Aorta (tissue), 5 donors: ENCODE data around the gene ADSS1. TPM values are rescaled to one million over a fixed set of nuclear protein-coding genes. Genes with fewer than 3 reads are reported as not detected.

Experiments used
- ATAC-seq: fragments of 200-7000 bp; cut with Tn5 transposase; one replicate; pipeline ENCODE4 v1.9.1; 2022; ENCODE audit warnings: moderate library complexity; ENCODE audit not compliant: low FRiP score
- DNase-seq, 2 donors: peaks; one replicate each; pipeline ENCODE4 v3.0.0-alpha.2; 2020
- H3K27ac ChIP-seq, 2 donors: one replicate each; pipeline ENCODE4 v1.5.1; 2013; ENCODE audit warnings: low read length in 2 of 2, mild to moderate bottlenecking in 2 of 2, moderate library complexity in 2 of 2, control low read depth in 1 of 2, inconsistent platforms in 1 of 2, low read depth in 1 of 2
- H3K27me3 ChIP-seq, 2 donors: one replicate each; pipeline ENCODE4 v1.6.1; 2013; ENCODE audit warnings: control low read depth in 1 of 2, low read length in 1 of 2, mild to moderate bottlenecking in 1 of 2, moderate library complexity in 1 of 2; ENCODE audit not compliant: insufficient read depth in 2 of 2, control insufficient read depth in 1 of 2
- H3K36me3 ChIP-seq, 2 donors: one replicate each; pipeline ENCODE4 v1.6.1; 2013; ENCODE audit warnings: control low read depth in 1 of 2, low read length in 1 of 2, mild to moderate bottlenecking in 1 of 2; ENCODE audit not compliant: insufficient read depth in 2 of 2, control insufficient read depth in 1 of 2
- H3K4me1 ChIP-seq, 2 donors: one replicate each; pipeline ENCODE4 v1.6.1; 2013; ENCODE audit warnings: low read length in 2 of 2, control low read depth in 1 of 2, mild to moderate bottlenecking in 1 of 2, moderate library complexity in 1 of 2; ENCODE audit not compliant: insufficient read depth in 2 of 2, control insufficient read depth in 1 of 2
- H3K4me3 ChIP-seq, 2 donors: one replicate each; pipeline ENCODE4 v1.5.1; 2013; ENCODE audit warnings: low read length in 2 of 2, control low read depth in 1 of 2, mild to moderate bottlenecking in 1 of 2
- H3K9me3 ChIP-seq: one replicate; pipeline ENCODE4 v1.6.1; 2013; ENCODE audit warnings: mild to moderate bottlenecking, low read length; ENCODE audit not compliant: control insufficient read depth
- WGBS, 2 donors: extraction: QIAGEN DNeasy Blood & Tissue Kit; methylation state at CpG; one replicate each; pipeline ENCODE4 v1.1.7; 2013; 5-methylcytosine and 5-hydroxymethylcytosine counted together
- intact Hi-C, 2 donors: fragments of 100-400 bp; cut with DNase I; formaldehyde crosslinking; loops; one replicate each; pipeline versions ENCODE4 v1.14.2 to v1.15.0; 2022
- microRNA-seq, 2 donors: library from miRNA; unstranded; fragments of <30 nt; microRNA quantifications; one replicate each; pipeline ENCODE4 v1.2.0, GENCODE V29; 2020
- polyA plus RNA-seq, 2 donors: library from polyadenylated mRNA; stranded (reverse); fragments of 200-250 nt; gene quantifications; one replicate each; pipeline ENCODE4 v1.2.3, GENCODE V29; 2013
- total RNA-seq, 2 donors: library from RNA; stranded (reverse); fragmentation: NEBNext Ultra II Directional; extraction: Animal tissue kit (Norgen Biotek cat#: 25700); gene quantifications; one replicate each; pipeline ENCODE4 v1.2.1, GENCODE V29; 2021
- donor health status: healthy with polysubstance abuse.
- donor health status: Bipolar disorder and iron deficiency.
- donor health status: DM: no; HTN: no; CAD: no.
- donor health status: DM: no; HTN: no; CAD: no.
- donor health status: DM: yes; HTN: yes; CAD: no.

Gene ADSS1
- total and polyA plus RNA-seq, 4 donors, result 25.0 to 80.2 (median 54.0) TPM

GRCh38 chr14:104795781-104796686 is 72.0 kb downstream of the ADSS1 start:
- intact Hi-C loops, result loop anchor here in 1 of 2 donors (1.0 kb wide), 1 partner anchor 29 kb away; no protein-coding TSS in a partner anchor
- Histone ChIP-seq H3K36me3 (no peaks in the 10 kb centered on the region), H3K4me3 (peak overlapping the region; percentile 23 to 78), H3K9me3 (no peaks in the 10 kb centered on the region), H3K27me3 (no peaks in the 10 kb centered on the region), H3K27ac (peak overlapping the region in 1 of 2 donors; percentile 43), H3K4me1 (peaks cover 0 to 7% of the 10 kb centered on the region in 2 donors)
- peak; percentile 58 for ATAC-seq
- WGBS, 2 donors, result 12 to 37% methylated on average over 17 to 55 of the region's 55 CpGs
- DNase-seq, result peak; percentile 74 to 91

GRCh38 chr14:104796687-104797081 is 72.7 kb downstream of the ADSS1 start:
- WGBS, 2 donors, result 74 to 77% methylated on average over 6 of the region's 6 CpGs
- Histone ChIP-seq H3K9me3 (no peaks in the 10 kb centered on the region), H3K27ac (no peak overlapping the region), H3K27me3 (no peaks in the 10 kb centered on the region), H3K36me3 (no peaks in the 10 kb centered on the region), H3K4me3 (no peak overlapping the region), H3K4me1 (peaks cover 0 to 7% of the 10 kb centered on the region in 2 donors)
- intact Hi-C loops, result no loop called here
- ATAC-seq, result no peak
- DNase-seq, result no peak

Small RNA genes lying within 50 kb of the gene (microRNA-seq; reads per million reads assigned to microRNA genes)
- gene MIR4710, result 0 reads per million in 2 donors

Other genes with a start within 250 kb of the ADSS1 start
- gene C14orf180, start 144.5 kb upstream of the ADSS1 start, total RNA-seq, result 1 to 10 TPM in 1 of 2 donors, under 1 TPM in 1; 0.68 to 1.3 TPM
- under 1 TPM in 1 of 2 donors, not detected in 1; 0.50 TPM for gene C14orf180, start 144.5 kb upstream of the ADSS1 start, polyA plus RNA-seq
- not detected for gene TMEM179, start 119.5 kb upstream of the ADSS1 start, total RNA-seq
- not detected for gene TMEM179, start 119.5 kb upstream of the ADSS1 start, polyA plus RNA-seq
- 100 to 1,000 TPM in 1 of 2 donors, 10 to 100 TPM in 1; 84.9 to 102 TPM for gene INF2, start 34.6 kb upstream of the ADSS1 start, total RNA-seq
- gene INF2, start 34.6 kb upstream of the ADSS1 start, polyA plus RNA-seq, result 100 to 1,000 TPM in 1 of 2 donors, 10 to 100 TPM in 1; 31.9 to 185 TPM
- gene SIVA1, start 28.9 kb downstream of the ADSS1 start, total RNA-seq, result 10 to 100 TPM; 74.3 to 83.0 TPM
- 100 to 1,000 TPM; 219 to 241 TPM for gene SIVA1, start 28.9 kb downstream of the ADSS1 start, polyA plus RNA-seq
- 100 to 1,000 TPM; 124 to 154 TPM for gene AKT1, start 71.5 kb downstream of the ADSS1 start, total RNA-seq
- 100 to 1,000 TPM in 1 of 2 donors, 10 to 100 TPM in 1; 93.2 to 118 TPM for gene AKT1, start 71.5 kb downstream of the ADSS1 start, polyA plus RNA-seq
- 1 to 10 TPM; 4.4 to 4.7 TPM for gene ZBTB42, start 76.9 kb downstream of the ADSS1 start, total RNA-seq
- 1 to 10 TPM; 1.6 to 1.9 TPM for gene ZBTB42, start 76.9 kb downstream of the ADSS1 start, polyA plus RNA-seq
- 10 to 100 TPM; 30.0 to 36.2 TPM for gene CEP170B, start 141.0 kb downstream of the ADSS1 start, total RNA-seq
- 10 to 100 TPM in 1 of 2 donors, 1 to 10 TPM in 1; 6.4 to 16.2 TPM for gene CEP170B, start 141.0 kb downstream of the ADSS1 start, polyA plus RNA-seq
- 1 to 10 TPM in 1 of 2 donors, under 1 TPM in 1; 0.62 to 1.7 TPM for gene PLD4, start 200.7 kb downstream of the ADSS1 start, total RNA-seq
- gene PLD4, start 200.7 kb downstream of the ADSS1 start, polyA plus RNA-seq, result under 1 TPM in 1 of 2 donors, not detected in 1; 0.38 TPM